ENCODE results near the gene OTULIN. TPM values are rescaled to one million over a fixed set of nuclear protein-coding genes. Genes with fewer than 3 reads are reported as not detected.

The OTULIN gene
- total RNA-seq, 4 donors from 2014 or later, result 37.7 to 59.2 (median 43.1) TPM

DNA sequence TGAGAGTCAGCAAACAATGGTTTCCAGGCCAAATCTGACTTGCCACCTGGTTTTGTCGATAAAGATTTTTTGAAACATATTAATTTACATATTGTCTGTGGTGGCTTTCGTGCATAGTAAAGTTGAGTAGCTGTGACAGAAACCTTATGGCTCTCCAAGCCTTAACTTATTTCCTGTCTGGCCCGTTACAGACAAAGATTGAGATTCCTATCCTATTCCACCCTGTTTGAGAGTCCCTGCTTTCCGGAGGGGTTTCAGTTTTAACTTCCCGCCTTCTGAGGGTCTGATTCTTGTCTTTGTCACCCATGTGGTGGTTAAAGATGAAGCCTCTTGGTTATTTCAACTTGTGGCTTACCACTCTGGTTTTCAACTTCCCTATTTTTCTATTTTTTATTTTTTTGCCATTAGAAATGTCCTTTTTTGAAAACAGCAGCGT is 11.4 kb downstream of the OTULIN start:
- TF ChIP-seq EP300 (IDR thresholded peaks at IDR 0.05) (no peak), POLR2A (IDR thresholded peaks at IDR 0.05) (no peak)
- TF ChIP-seq, protein P1, sequence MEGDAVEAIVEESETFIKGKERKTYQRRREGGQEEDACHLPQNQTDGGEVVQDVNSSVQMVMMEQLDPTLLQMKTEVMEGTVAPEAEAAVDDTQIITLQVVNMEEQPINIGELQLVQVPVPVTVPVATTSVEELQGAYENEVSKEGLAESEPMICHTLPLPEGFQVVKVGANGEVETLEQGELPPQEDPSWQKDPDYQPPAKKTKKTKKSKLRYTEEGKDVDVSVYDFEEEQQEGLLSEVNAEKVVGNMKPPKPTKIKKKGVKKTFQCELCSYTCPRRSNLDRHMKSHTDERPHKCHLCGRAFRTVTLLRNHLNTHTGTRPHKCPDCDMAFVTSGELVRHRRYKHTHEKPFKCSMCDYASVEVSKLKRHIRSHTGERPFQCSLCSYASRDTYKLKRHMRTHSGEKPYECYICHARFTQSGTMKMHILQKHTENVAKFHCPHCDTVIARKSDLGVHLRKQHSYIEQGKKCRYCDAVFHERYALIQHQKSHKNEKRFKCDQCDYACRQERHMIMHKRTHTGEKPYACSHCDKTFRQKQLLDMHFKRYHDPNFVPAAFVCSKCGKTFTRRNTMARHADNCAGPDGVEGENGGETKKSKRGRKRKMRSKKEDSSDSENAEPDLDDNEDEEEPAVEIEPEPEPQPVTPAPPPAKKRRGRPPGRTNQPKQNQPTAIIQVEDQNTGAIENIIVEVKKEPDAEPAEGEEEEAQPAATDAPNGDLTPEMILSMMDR (IDR thresholded peaks at IDR 0.05), result no peak
- Histone ChIP-seq H3K4me3 (no peak overlapping the region), H3K36me3 (peaks cover 0 to 24% (median 0%) of the 10 kb centered on the region in 3 donors), H3K4me1 (peaks cover 0 to 59% (median 30%) of the 10 kb centered on the region in 4 donors), H3K27me3 (no peaks in the 10 kb centered on the region), H3K9me3 (no peaks in the 10 kb centered on the region), H3K27ac (peak overlapping the region in 3 of 4 donors; percentile 17 to 42 (median 25))
- 70 to 72% methylated on average over 6 of the region's 6 CpGs for WGBS, 2 donors
- no peak for DNase-seq (ENCODE audit: low spot score in 2 of 2)

DNA sequence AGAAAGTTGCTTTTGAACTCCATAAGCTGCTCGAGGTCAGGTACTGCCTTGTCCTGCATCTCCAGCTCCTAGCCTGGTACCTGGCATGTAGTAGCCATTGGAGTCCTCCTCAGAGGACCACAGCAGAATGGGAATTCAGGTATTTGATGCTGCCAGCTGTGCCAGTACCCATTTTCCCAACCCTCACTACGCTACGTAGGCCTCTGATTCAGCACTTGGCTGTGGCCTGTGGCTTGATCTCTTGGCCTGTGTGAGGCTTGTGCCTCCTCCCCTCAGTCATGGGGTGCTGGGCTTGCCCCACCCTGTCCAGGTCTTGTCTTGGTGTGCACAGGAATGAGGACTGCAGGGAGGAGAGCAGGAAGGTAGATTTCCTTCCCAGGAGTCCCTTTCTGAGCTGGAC is 11.8 kb downstream of the OTULIN start:
- H3K4me3 ChIP-seq, result no peak overlapping the region
- peaks cover 0 to 28% (median 0%) of the 10 kb centered on the region in 3 donors for H3K36me3 ChIP-seq
- peaks cover 0 to 55% (median 28%) of the 10 kb centered on the region in 4 donors for H3K4me1 ChIP-seq
- no peaks in the 10 kb centered on the region for H3K27me3 ChIP-seq
- WGBS, 2 donors, result 49 to 53% methylated on average over 3 of the region's 3 CpGs
- TF ChIP-seq, protein P1 (IDR thresholded peaks at IDR 0.05), result no peak
- TF ChIP-seq POLR2A (IDR thresholded peaks at IDR 0.05) (no peak), EP300 (IDR thresholded peaks at IDR 0.05) (no peak)
- H3K27ac ChIP-seq, result peak overlapping the region in 3 of 4 donors; percentile 17 to 42 (median 25)
- H3K9me3 ChIP-seq, result no peaks in the 10 kb centered on the region
- DNase-seq (ENCODE audit: low spot score in 2 of 2), result no peak

DNA sequence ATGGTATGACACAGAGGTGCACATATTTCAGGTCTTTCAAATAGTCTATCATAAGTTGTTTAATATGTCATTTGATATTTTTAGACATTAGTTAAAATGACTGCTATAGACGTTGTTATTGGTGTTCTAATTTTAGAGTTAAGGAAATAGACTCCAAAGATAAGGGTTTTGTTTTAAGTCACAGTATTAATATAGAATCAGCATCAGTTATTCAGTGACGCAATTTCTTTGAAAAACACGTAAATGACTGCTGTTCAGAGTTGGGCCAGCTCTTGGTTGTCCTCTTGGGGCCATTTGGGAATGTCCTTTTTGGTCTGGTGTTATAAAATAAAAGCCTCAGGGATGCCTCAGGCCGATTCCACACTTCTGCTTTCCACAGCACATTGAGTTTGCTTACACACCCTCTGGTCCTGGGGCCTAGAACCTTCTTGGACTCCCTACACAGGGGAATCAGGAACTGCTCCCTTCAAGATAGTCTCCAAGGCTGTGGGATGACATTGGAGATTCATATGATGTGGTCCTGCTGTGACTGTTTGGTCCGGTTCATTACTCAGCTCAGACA is 14.3 kb downstream of the OTULIN start:
- DNase-seq (ENCODE audit: low spot score in 2 of 2), result no peak
- H3K36me3 ChIP-seq, result peaks cover 0 to 50% (median 0%) of the 10 kb centered on the region in 3 donors
- no peaks in the 10 kb centered on the region for H3K9me3 ChIP-seq
- no peak overlapping the region for H3K4me3 ChIP-seq
- TF ChIP-seq, protein P1 (IDR thresholded peaks at IDR 0.05), result no peak
- TF ChIP-seq EP300 (IDR thresholded peaks at IDR 0.05), result peak in 1 of 2 donors; percentile 10
- H3K27ac ChIP-seq, result no peak overlapping the region
- 67 to 80% methylated on average over 5 of the region's 5 CpGs for WGBS, 2 donors
- peaks cover 0 to 43% (median 16%) of the 10 kb centered on the region in 4 donors for H3K4me1 ChIP-seq
- no peaks in the 10 kb centered on the region for H3K27me3 ChIP-seq

DNA sequence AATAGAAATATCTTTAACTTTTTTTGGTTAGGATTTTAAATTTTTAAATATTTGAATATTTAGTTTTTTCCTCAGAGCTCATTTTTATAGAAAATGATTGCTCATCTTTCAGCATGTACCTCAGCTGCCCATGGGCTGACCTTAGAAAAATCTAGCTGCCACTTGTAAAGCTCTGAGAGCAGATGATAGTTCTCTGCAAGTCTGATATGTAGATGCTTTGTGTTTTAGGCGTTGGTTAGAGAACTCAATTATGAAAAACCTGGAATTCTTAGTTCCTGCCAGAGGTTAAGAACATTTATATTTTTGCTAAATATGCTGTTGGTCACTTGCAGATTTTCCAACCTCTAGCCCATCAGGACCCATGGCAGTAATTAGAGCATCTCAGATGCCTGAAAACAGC is 15.1 kb downstream of the OTULIN start:
- no peak overlapping the region for H3K27ac ChIP-seq
- no peak overlapping the region for H3K4me3 ChIP-seq
- H3K4me1 ChIP-seq, result peaks cover 0 to 45% (median 17%) of the 10 kb centered on the region in 4 donors
- TF ChIP-seq, protein P1 (IDR thresholded peaks at IDR 0.05), result no peak
- H3K36me3 ChIP-seq, result peaks cover 0 to 52% (median 0%) of the 10 kb centered on the region in 3 donors
- no peaks in the 10 kb centered on the region for H3K27me3 ChIP-seq
- WGBS, 2 donors, result 63 to 71% methylated on average over 1 of the region's 1 CpG
- DNase-seq (ENCODE audit: low spot score in 2 of 2), result no peak
- no peaks in the 10 kb centered on the region for H3K9me3 ChIP-seq

DNA sequence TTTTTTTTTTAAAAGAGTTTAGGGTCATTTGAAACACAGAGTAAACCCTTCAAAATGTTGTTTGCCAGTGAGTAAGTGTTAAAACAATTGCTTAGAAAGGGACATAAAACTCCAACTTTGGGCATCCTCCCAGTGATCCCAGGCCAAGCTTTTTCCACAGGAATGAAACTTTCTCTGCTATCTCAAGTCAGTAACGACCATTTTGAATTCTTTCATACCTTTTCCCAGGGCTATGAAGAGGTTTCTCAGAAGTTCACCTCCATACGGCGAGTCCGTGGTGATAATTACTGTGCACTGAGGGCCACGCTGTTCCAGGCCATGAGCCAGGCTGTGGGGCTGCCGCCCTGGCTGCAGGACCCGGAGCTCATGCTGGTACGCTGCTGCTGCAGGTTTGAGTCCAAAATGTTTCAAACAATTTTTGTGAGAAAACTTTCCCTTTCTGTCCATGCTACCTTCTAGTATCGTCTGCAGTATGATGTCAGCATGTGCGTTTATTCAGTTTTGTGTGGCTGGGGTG is 16.8 kb downstream of the OTULIN start:
- H3K4me3 ChIP-seq, result no peak overlapping the region

More for the DNA sequence above, 16.8 kb downstream of the OTULIN start:
- peak overlapping the region in 1 of 4 donors; percentile 19 for H3K27ac ChIP-seq
- 94% methylated on average over 10 of the region's 10 CpGs for WGBS, 2 donors
- DNase-seq (ENCODE audit: low spot score in 2 of 2), result no peak
- H3K36me3 ChIP-seq, result peaks cover 0 to 54% (median 0%) of the 10 kb centered on the region in 3 donors
- TF ChIP-seq EP300 (IDR thresholded peaks at IDR 0.05), result no peak
- TF ChIP-seq, protein P1 (IDR thresholded peaks at IDR 0.05), result no peak
- TF ChIP-seq POLR2A (IDR thresholded peaks at IDR 0.05), result no peak
- H3K4me1 ChIP-seq, result peaks cover 0 to 45% (median 8%) of the 10 kb centered on the region in 4 donors
- H3K9me3 ChIP-seq, result no peaks in the 10 kb centered on the region
- no peaks in the 10 kb centered on the region for H3K27me3 ChIP-seq

All from tibial nerve (tissue), 4 donors.